ENCODE data around the gene NAA35.
"Not testable (repeated sequence)": the region's sequence is repeated elsewhere in the genome, so short reads cannot be mapped to it uniquely, and the experiment has no call there.

The NAA35 gene

DNA sequence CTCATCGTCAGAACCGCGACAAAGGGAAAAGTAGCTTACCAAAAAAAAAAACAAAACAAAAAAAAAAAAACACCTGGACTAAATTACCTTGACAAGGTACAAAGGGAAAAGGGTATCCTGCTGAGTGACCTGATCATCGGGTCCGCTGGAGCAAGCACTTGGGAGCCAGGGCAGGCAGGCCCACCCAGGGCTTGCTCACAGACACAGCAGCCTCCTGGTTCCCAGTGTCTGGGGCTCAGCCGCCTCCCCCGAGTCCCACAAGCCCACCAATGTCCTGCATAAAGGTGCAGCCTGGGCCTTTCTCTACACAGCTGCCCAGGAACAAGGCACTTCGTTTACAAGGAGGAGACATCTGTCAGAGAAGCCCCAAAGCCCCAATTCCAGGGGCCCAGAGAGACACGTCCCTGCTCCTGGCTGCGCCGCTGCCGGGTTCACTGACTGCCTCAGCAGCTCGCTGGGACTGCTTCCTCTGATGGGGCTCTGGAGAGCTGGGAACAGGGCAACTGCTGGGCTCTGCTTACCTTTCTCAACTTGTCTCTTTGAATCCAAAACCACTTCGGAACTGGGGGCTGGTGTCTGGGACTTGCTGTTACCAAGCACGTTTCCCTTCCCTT lies 95.0 kb downstream of the NAA35 start:
- no peak for DNase-seq

GRCh38 chr9:86036555-86036954 lies 95.6 kb downstream of the NAA35 start:
- DNase-seq, result no peak

GRCh38 chr9:86039991-86040860 lies 99.3 kb downstream of the NAA35 start:
- no peak for DNase-seq

GRCh38 chr9:86040861-86041155 lies 99.9 kb downstream of the NAA35 start:
- no peak for DNase-seq

DNA sequence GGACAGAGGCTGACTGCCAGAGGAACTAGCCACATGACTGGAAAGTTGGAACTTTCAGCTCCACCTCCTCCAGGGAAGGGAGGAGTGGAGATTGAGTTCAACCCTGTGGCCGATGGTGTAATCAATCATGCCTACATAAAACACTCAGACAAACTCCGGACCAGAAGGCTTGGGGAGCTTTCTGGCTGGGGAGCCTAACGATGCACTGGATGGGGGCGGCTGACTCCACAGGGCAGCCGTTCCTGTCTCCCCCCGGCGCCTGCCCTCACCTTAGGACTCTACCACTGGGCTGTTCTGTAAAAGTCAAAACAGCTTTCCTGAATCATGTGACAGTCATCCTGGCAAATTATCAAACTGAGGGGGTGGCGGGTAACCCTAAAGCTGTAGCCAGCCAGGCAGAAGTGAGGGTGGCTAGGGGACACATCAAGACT lies 100.4 kb downstream of the NAA35 start:
- DNase-seq, result no peak

DNA sequence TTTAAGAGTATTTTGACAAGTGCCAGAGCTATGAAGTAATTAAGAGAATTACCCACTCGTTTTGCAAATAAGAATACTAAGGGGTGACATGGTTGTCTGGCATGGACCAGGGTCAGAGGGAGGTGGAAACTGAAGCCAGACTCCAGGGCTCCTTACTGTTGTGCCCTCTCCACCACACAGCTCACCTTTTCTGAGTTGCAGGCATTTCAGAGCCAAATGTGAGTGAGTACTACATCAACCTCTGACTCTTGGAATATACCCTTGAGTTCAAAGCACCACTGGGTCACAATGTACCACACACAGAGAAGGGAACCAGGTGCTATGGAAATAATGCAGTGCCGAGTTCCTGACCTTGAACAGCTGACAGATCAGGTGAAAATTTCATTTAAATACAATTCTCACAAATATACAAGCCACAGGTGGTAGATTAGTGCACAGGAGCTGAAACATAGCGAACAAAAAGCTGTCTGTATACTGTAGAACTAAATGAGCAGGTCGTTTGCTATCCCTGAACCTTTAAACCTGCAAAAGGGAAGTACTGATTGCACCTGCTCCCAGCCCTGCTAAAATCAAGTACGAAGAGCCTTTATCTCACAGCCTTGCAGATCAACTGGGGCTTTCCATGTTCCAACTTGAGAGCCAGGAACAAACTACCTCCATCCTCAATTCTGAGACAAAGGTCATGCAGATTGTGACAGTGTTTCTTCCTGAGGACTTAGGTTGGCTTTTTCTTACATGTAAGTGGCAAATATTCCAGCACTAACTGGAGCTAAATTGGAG lies 101.4 kb downstream of the NAA35 start:
- DNase-seq, result no peak

DNA sequence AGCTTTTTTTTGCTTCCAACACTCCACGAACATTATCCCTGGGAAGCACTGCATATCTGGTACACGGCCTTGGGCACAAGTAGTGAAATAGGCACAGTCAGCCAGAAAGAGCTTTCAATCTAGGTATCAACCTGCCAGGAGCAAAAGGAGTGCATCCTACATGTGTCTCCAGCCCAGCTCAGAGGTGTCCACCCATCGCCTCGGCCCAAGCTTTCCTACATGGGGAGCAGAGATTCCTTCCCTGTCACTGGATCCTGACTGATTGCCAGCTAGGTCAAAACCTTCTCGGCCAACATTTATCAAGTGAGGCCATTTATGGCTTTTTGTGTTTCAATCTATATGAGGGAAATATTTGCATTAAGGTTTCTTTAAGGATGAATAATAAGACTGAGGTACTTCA lies 102.6 kb downstream of the NAA35 start:
- no peak for DNase-seq

GRCh38 chr9:86043999-86044398 lies 103.1 kb downstream of the NAA35 start:
- DNase-seq, result no peak

- DNase-seq, result no peak
Measured at GRCh38 chr9:86045654-86046053, 104.7 kb downstream of the NAA35 start.

DNA sequence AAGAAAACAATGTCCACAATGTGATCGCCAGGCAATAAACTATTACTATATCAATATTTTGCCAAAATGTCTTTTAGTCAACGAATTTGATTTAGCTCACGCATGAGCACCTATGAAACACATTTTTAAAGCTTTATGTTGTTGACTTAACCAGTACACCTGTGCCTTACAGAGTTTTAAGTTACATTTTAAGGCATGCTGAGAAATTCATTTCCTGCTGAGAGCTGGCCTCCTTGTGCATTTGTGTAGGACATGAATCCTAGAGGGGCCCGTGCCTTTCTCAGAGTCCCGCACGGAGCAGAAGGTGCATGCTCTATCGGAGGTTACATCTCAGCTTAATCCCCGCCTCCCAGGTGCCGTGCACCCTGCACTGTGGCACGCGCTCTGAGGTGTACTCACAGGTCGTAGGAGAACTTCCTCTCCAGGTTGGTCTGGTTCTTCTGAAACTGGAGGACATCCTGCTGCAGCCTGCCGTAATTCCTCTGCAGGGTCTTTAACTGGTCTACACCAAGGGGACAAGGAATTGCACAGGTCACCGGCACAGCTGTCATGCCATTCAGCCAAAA lies 105.2 kb downstream of the NAA35 start:
- no peak for DNase-seq

GRCh38 chr9:86046930-86047341 lies 106.0 kb downstream of the NAA35 start:
- no peak for DNase-seq

GRCh38 chr9:86047361-86047760 lies 106.4 kb downstream of the NAA35 start:
- DNase-seq, result no peak

- not testable (repeated sequence) for DNase-seq
Measured at GRCh38 chr9:86048018-86048742, 107.2 kb downstream of the NAA35 start.

DNA sequence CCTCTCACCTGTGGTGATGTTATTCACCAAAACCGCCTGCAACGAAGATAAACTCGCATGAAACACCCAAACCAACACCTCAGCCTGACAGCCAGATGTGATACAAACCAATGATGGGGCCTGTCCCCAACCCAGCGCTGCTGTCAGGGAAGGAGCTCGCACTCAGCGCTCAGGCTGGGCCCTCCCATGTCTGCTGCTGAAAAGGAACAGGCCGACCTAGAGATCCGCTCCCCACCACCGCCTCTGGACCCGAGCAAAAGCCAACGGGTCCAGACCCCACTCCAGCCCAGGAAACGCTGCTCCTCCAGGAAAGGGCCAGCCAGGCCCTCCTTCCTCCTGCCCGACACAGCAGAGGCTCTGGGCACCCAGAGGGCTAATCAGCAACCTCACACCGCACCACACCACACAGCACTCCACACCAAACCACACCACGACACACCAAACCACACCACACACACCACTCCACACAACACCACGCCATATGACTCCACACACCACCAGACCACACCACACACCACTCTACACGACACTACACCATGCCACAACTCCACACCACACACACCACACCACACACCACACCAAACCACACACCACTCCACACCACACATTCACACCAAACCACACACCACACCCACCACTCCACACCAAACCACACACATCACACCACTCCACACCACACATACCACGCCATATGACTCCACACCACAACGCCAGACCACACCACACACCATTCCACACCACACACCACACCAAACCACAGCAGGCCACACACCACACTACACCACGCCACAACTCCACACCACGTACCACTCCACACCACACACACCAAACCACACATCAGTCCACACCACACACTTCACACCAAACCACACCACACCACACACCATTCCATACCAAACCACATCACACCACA lies 111.9 kb downstream of the NAA35 start:
- no peak for DNase-seq

DNA sequence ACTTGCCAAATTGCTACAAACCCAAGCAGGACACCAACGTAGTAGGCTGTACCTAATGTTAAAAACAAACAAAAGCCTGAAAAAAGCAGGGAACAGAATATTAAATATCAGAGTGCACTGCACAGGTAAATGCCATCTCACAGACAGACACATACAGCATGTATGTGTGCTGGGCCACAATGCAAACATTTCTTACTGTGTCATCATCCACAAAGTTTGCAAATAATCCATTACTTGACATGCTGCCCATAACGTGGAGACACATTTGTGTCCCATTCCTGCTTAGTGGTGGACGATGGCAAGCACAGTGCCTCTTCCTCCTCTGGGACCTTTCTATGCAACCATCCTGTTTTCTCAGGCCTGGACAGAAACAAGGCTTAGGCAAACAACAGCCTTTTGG lies 113.7 kb downstream of the NAA35 start:
- DNase-seq, result no peak

DNA sequence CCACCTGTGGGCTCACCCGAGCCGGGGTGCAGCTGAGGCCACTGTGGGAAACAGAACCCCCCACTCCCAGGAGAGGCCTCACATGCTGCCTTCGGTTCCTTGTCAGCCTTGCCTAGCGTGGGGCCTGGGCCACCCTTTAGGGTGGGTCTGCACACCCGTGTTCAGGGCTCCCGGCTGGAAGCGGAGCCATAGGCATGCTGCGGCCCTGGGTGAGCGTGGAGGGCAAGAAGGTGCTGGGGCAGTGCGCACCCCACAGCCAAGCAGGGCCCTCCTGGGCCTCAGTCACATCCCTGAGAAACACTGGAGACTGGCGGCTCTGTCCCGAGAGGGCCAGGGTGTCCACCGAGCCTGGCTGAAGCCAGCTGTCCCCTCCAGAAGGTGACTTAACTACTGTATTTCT lies 116.5 kb downstream of the NAA35 start:
- no peak for DNase-seq

GRCh38 chr9:86061972-86062739 lies 121.2 kb downstream of the NAA35 start:
- no peak for DNase-seq

- no peak for DNase-seq
Measured at GRCh38 chr9:86062845-86063693, 122.1 kb downstream of the NAA35 start.

DNA sequence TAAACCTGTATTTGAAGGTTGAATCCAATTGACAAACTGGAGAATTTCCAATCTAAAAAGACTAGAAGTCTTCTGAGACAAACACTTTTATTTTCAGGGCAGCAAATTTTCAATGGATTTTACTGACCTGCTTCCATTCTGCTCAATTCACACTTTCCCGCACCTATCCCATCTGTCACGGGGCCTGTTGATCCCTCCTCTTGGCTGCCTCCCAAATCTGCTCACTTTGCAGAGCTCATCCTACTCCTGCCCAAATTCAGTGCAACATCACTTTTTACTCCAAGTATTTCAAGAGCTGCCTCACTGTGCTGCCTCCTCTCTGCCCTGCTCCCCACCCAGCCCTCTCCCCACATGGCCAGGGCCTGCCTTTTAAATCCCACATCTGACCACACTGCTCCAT lies 123.3 kb downstream of the NAA35 start:
- no peak for DNase-seq

Measured in stimulated activated CD8-positive, alpha-beta memory T cell treated with anti-CD3 and anti-CD28 coated beads, Interleukin-4, amount 100 ng/mL, for 48 hours (primary cell).